AG04450 (cell line): ENCODE data around the gene TNNI2. TPM values are rescaled to one million over a fixed set of nuclear protein-coding genes. Genes with fewer than 3 reads are reported as not detected.

Source experiments
- CTCF ChIA-PET: fragments of 300-600, 350-600 bp; formaldehyde crosslinking; extraction: SDS; loops from one replicate; lab custom pipeline; 2022; ENCODE audit warnings: antibody characterized with exemption, inconsistent platforms; lab: Charles Lee
- POLR2A ChIA-PET: fragments of 350-600 bp; formaldehyde crosslinking; extraction: SDS; loops from one replicate; lab custom pipeline; 2021; ENCODE audit warnings: antibody characterized with exemption, inconsistent platforms; lab: Yijun Ruan, JAX
- DNase-seq: peaks from one replicate; pipeline ENCODE4 v3.0.0-alpha.2; 2011; ENCODE audit warnings: low read depth, low spot score
- H3K27ac ChIP-seq: one replicate; pipeline ENCODE4 v1.5.1; 2012; ENCODE audit warnings: low read depth, low read length, control low read depth
- H3K27me3 ChIP-seq: one replicate; pipeline ENCODE4 v1.6.0; 2012; ENCODE audit warnings: low read length; ENCODE audit not compliant: control insufficient read depth, insufficient read depth
- H3K4me3 ChIP-seq: 2 replicates; pipeline ENCODE4 v1.5.1; 2011; ENCODE audit warnings: mild to moderate bottlenecking, low read depth, low read length, control low read depth
- H3K9me3 ChIP-seq: 2 replicates; pipeline ENCODE4 v1.5.1; 2012; ENCODE audit warnings: low read length; ENCODE audit not compliant: control insufficient read depth, insufficient read depth
- CTCF ChIP-seq: IDR thresholded peaks from 2 replicates; pipeline ENCODE4 v1.5.1; 2011; ENCODE audit warnings: low read depth, low read length, control low read depth, inconsistent platforms
- polyA plus RNA-seq: library from polyadenylated mRNA; depleted of rRNA; stranded (reverse); fragments of >200 nt; gene quantifications from 2 replicates; pipeline ENCODE4 v1.2.3, GENCODE V29; 2011

TNNI2 gene
- polyA plus RNA-seq, 1 experiment: not detected

GRCh38 chr11:1863352-1864216 lies 24.8 kb downstream of the TNNI2 start:
- H3K27me3 ChIP-seq: no peaks in the 10 kb centered on the region
- H3K4me3 ChIP-seq: no peak overlapping the region
- H3K9me3 ChIP-seq: no peaks in the 10 kb centered on the region; the same call in 1 of the 2 replicates
- DNase-seq: peak; percentile 59
- TF ChIP-seq CTCF: no peak
- POLR2A ChIA-PET: no interaction called here
- CTCF ChIA-PET: interaction anchor here (0.7 to 1.5 kb wide), 3 partner anchors 19 to 169 kb away, joined by 3 read pairs; no protein-coding TSS in a partner anchor
- no peak overlapping the region for H3K27ac ChIP-seq

- CTCF ChIA-PET: interaction anchor here (0.6 kb wide), 1 partner anchor 18 kb away, joined by 3 read pairs; no protein-coding TSS in a partner anchor
- no peak for DNase-seq
- peaks cover 5% of the 10 kb centered on the region for H3K27me3 ChIP-seq
- TF ChIP-seq CTCF: no peak
- no peak overlapping the region for H3K4me3 ChIP-seq
- no peaks in the 10 kb centered on the region; the same call in 1 of the 2 replicates for H3K9me3 ChIP-seq
- POLR2A ChIA-PET: no interaction called here
- no peak overlapping the region for H3K27ac ChIP-seq
These were observed 25.4 kb downstream of the TNNI2 start for GRCh38 chr11:1864231-1864630.

- DNase-seq: no peak
- no peaks in the 10 kb centered on the region; the same call in 1 of the 2 replicates for H3K9me3 ChIP-seq
- no peak overlapping the region for H3K4me3 ChIP-seq
- ChIA-PET POLR2A (no interaction called here), CTCF (interaction anchor here (0.6 to 2.5 kb wide), 3 partner anchors 12 to 17 kb away, joined by 3 to 10 read pairs (median 3); no protein-coding TSS in a partner anchor)
- H3K27ac ChIP-seq: peak overlapping the region; percentile 11
- no peak for TF ChIP-seq CTCF
- peaks cover 10% of the 10 kb centered on the region for H3K27me3 ChIP-seq
These were observed 26.3 kb downstream of the TNNI2 start for GRCh38 chr11:1864831-1865665.

GRCh38 chr11:1866226-1866625 lies 27.4 kb downstream of the TNNI2 start:
- POLR2A ChIA-PET: no interaction called here
- Histone ChIP-seq H3K9me3 (peaks cover 3% of the 10 kb centered on the region; the same call in 1 of the 2 replicates), H3K4me3 (no peak overlapping the region), H3K27me3 (peaks cover 20% of the 10 kb centered on the region), H3K27ac (no peak overlapping the region)
- DNase-seq: no peak
- TF ChIP-seq CTCF: no peak
- CTCF ChIA-PET: interaction anchor here (1.0 to 2.5 kb wide), 2 partner anchors 10 to 16 kb away, joined by 3 to 10 read pairs; no protein-coding TSS in a partner anchor
